SKM-1 treated with dmso at 0.1 percent for 144 hours (cell line): ENCODE data around the gene EHBP1.
"Not testable (repeated sequence)": the region's sequence is repeated elsewhere in the genome, so short reads cannot be mapped to it uniquely, and the experiment has no call there.

ENCODE experiments used
- DNase-seq: peaks from one replicate; lab custom pipeline; 2025; ENCODE audit not compliant: unreplicated experiment; lab: John Stamatoyannopoulos, UW

Gene EHBP1

GRCh38 chr2:62732262-62732777 lies 26.8 kb downstream of the EHBP1 start:
- no peak for DNase-seq

GRCh38 chr2:62733546-62733945 lies 28.0 kb downstream of the EHBP1 start:
- no peak for DNase-seq

DNA sequence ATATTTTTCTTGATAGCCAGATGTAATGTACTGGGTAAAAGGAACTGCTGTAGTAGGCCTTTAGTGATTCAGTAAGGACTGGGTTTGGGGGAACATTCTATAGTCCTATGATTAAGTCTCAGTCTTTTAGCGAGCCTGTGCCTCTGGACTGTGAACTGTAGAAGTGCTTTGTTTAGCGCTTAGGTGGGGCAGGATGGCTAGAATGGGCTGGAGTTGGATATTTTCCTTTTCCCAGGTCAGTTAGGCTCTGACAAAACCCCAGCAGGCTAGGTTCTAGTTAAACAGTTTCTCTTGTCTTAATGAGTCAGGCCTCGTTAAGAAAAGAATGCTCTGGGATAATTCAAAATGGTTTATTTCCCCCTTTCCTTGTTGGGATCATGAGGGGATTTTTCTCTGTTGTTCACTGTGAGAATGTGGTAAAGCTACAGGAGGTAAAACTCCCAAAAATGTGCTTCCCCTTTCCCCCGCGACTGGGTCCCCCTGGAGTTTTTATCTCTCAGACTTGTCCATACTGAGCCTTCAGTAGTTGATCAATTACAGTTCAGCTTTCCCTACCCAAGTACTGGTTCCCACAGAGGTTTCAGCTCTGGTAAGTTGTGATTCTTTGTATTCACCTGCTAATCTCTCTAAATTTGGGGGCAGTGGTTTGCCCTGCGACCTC lies 31.5 kb downstream of the EHBP1 start:
- DNase-seq: no peak

- no peak for DNase-seq
Observed at GRCh38 chr2:62738981-62739936, 33.7 kb downstream of the EHBP1 start.

- no peak for DNase-seq
Observed at GRCh38 chr2:62740221-62740620, 34.7 kb downstream of the EHBP1 start.

- no peak for DNase-seq
Observed at GRCh38 chr2:62741127-62741526, 35.6 kb downstream of the EHBP1 start.

- no peak for DNase-seq
Observed at GRCh38 chr2:62741954-62742722, 36.6 kb downstream of the EHBP1 start.

GRCh38 chr2:62743506-62743905 lies 38.0 kb downstream of the EHBP1 start:
- DNase-seq: no peak

DNA sequence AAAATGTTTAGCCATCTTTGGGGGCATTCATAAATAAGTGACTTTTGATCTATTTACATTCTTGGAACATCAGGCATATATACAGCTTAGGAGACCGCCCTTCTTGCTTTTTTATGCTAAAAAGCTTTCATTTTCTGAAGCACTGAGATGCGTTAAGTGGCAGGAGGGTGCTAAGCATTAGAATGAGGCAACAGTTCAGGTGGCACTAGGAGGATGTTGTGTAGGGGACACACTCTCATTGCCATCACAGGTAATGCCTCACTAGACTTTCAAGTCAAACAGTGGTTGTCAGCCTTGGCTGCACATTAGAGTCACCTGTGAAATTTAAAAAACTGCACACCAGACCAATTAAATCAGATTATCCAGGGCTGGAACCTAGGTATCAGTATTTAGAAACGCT lies 39.1 kb downstream of the EHBP1 start:
- DNase-seq: no peak

DNA sequence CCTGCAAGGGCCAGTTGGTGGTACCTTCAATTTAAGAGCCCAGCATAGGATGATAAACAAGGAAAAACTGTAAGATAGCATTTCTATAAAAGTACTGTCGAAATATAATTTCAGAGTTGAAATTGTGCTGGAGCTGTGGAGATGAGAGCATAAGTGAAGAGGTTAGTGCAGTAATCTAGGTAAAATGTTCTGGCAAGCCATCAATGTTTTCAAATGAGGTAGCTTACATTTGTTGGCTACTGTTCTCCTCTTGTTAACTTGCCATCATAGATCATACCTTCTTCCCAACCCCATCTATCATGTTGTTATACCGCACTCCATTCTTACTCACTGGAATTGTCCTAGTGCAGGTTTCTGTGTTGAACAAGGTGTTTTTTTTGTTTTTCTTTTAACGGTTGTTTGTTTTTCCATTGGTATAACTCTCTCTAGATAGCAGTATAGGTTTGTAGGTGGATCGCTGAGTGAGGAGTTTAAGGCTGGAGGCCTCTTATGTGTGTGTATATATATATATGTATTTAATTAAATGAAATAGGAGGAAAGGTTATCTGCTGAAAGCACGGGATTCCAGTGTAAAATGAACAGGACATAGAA lies 40.5 kb downstream of the EHBP1 start:
- no peak for DNase-seq

DNA sequence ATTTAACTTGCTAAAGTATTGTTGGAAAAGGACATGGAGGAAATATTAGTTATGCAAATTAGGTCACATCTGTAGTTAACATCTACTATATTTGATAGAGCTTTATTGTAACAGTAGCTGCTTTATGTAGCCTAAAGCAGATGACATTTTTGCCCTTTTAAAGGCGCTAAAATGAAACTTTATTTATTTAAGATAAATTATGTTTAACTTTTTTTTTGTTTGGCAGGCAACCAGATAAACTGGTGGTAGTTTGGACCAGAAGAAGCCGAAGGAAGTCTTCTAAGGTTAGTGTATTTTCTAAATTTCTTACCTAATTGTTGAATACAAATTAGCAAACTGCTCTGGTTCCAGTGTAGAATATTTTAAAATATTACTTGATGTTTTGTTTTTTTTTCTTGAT lies 41.7 kb downstream of the EHBP1 start:
- DNase-seq: no peak

GRCh38 chr2:62747876-62748275 lies 42.4 kb downstream of the EHBP1 start:
- DNase-seq: no peak

- not testable (repeated sequence) for DNase-seq
Observed at GRCh38 chr2:62749111-62749510, 43.6 kb downstream of the EHBP1 start.

- DNase-seq: no peak
Observed at GRCh38 chr2:62757029-62757428, 51.5 kb downstream of the EHBP1 start.

DNA sequence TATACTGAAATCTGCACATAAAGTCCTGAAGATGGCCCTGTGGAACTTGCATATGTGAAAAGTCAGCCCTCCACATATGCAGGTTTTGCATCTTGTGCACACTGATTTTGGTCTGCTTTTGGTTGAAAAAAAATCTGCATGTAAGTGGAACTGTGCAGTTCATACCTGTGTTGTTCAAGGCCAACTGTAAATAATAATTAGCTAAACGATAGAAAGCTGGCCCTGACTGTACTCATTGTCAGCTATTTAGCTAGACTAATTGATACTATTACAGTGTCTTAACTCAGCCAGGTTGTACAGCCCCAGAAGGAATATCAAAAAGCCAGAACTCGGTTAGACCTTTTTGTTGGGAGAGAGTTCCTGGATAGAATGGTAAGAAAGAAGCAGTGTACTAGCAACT lies 54.5 kb downstream of the EHBP1 start:
- DNase-seq: no peak

DNA sequence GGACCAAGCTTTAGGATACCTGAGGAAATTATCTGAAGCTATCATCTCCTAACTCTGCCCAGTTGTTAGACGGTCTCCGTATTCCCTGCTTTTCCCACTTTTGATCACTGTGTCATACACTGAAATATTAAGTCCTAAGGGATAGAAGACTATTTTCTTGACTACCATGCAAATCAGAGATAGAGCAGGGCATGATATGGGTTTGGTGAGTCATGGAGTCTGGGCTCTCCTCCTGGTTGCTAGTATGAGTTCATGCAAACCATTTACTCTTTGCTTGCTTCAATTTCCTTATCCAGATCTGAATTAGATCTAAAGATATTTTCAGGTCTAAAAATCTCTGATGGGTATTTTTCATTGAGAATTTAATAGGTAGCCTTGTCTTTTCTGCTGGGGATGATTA lies 55.0 kb downstream of the EHBP1 start:
- DNase-seq: no peak

GRCh38 chr2:62765619-62766376 lies 60.3 kb downstream of the EHBP1 start:
- no peak for DNase-seq

GRCh38 chr2:62768615-62769014 lies 63.1 kb downstream of the EHBP1 start:
- no peak for DNase-seq

GRCh38 chr2:62770629-62771028 lies 65.1 kb downstream of the EHBP1 start:
- no peak for DNase-seq
